ENCODE results near the gene FAM180A. TPM values are rescaled to one million over a fixed set of nuclear protein-coding genes. Genes with fewer than 3 reads are reported as not detected.

Gene FAM180A
- polyA plus RNA-seq, 1 experiment: 5.5 TPM

GRCh38 chr7:135753616-135754413 is 5.2 kb upstream of the FAM180A start:
- DNase-seq (ENCODE audit: low read depth, low spot score): no peak
- CTCF ChIA-PET: interaction anchor here (0.5 kb wide), 1 partner anchor 236 kb away, joined by 3 read pairs; no protein-coding TSS in a partner anchor
- 0 out of 2 replicates have a peak, but pooled peaks cover 4% of the 10 kb centered on the region for H3K9me3 ChIP-seq (ENCODE audit: control insufficient read depth, insufficient read depth, low read length)
- TF ChIP-seq CTCF (IDR thresholded peaks at IDR 0.05; ENCODE audit: low read depth, low read length): no peak
- no peak overlapping the region for H3K4me3 ChIP-seq (ENCODE audit: low read depth, low read length)
- H3K27ac ChIP-seq (ENCODE audit: low read depth, low read length): no peak overlapping the region
- no peaks in the 10 kb centered on the region for H3K27me3 ChIP-seq (ENCODE audit: control insufficient read depth, insufficient read depth, low read length)
- POLR2A ChIA-PET: no interaction called here

DNA sequence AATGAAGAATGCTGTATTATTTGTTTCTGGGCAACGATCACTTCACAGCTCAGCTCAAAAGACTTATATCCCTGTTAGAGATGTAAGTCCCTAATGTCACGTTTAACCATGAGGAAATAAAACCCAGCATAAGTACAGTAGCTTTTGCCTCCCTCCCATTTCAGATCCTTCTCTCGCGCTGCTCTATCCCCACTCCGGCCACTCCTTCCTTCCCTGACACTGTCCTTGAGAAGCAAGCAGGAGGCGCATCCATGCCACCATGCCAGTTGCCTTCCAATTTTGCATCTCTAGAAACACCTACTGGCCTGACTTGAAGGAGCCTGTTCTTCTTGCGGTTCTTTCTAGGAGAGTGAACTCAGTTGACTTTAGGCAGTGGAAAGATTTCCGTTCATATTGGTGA is 1.2 kb downstream of the FAM180A start:
- H3K27me3 ChIP-seq (ENCODE audit: control insufficient read depth, insufficient read depth, low read length): no peaks in the 10 kb centered on the region
- peak overlapping the region; percentile 58 for H3K4me3 ChIP-seq (ENCODE audit: low read depth, low read length)
- H3K9me3 ChIP-seq (ENCODE audit: control insufficient read depth, insufficient read depth, low read length): no peaks in the 10 kb centered on the region
- no peak for DNase-seq (ENCODE audit: low read depth, low spot score)
- no peak overlapping the region for H3K27ac ChIP-seq (ENCODE audit: low read depth, low read length)
- TF ChIP-seq CTCF (IDR thresholded peaks at IDR 0.05; ENCODE audit: low read depth, low read length): no peak
- CTCF ChIA-PET: interaction anchor here (0.5 kb wide), 1 partner anchor 17 kb away, joined by 7 read pairs; no protein-coding TSS in a partner anchor
- POLR2A ChIA-PET: no interaction called here

DNA sequence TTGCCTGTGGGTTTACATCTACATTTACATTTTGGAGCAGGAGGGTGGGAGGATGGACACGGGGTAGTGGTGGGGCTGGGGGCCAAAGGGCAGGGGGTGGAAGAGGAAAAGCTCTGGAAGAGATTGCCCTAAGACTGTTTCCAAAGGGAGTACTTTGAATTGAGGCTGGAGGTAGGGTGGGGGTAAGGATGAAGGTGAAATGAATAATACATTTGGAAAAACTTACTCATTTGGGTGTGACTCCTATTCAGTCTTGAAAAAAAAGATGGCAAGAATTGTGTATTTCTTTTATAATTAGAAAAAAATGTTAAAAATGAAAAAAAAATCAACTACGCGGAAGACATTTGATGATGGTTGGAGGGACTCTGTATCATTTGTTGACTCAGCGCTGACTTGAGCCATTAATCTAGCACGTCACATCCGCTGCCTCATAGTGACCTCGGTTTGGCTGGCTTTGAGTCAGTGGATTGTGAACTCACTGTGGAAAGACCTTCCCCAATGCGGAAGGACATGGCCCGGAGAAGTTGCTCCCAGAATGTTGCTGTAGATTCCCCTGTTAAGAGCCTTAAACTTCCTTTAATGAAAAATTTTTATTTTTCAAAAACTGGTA is 2.8 kb downstream of the FAM180A start:
- H3K27me3 ChIP-seq (ENCODE audit: control insufficient read depth, insufficient read depth, low read length): no peaks in the 10 kb centered on the region
- peak; percentile 86 for DNase-seq (ENCODE audit: low read depth, low spot score)
- no peaks in the 10 kb centered on the region for H3K9me3 ChIP-seq (ENCODE audit: control insufficient read depth, insufficient read depth, low read length)
- no peak for TF ChIP-seq CTCF (IDR thresholded peaks at IDR 0.05; ENCODE audit: low read depth, low read length)
- ChIA-PET POLR2A (interaction anchor here (0.9 to 1.0 kb wide), 2 partner anchors 16 to 83 kb away, joined by 3 read pairs; partner anchors contain the start of gene STMP1), CTCF (interaction anchor here (0.9 to 1.5 kb wide), 5 partner anchors 8 to 265 kb away, joined by 3 to 5 read pairs (median 3); no protein-coding TSS in a partner anchor)
- peak overlapping the region; percentile 20; the same call in 1 of the 2 replicates for H3K4me3 ChIP-seq (ENCODE audit: low read depth, low read length)
- H3K27ac ChIP-seq (ENCODE audit: low read depth, low read length): peak overlapping the region; percentile 90

DNA sequence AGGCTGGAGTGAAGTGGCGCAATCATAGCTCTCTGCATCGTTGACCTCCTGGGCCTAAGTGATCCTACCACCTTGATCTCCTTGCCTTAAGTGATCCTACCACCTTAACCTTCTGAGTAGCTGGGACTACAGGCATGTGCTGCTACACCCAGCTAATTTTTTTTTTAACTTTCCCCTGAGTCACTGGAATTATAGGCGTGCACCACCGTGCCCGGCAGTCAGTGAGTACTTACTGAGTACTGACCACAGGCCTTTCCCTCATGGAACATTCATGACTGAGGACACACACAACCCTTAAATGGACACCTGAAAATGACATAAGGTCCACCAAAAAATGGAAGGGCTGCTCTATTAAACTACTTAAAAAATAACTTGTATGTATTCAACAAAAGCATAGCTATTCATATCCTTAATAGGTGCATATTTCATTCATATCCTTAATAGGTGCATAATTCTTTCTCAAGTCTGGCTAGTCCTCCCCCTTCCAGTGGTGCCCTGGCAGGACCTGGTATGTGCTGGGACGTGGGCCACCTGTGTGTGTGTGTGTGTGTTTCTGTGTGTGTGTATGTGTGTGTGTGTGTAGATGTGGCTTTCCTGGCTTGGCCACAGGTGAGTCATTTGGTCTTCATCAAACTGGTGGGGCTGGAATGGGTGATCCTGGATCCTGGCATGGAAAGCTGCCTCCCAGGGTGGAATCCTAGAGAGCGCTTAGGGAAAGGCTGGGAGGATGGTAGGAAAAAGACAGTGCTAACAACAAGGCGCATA is 3.5 kb downstream of the FAM180A start:
- POLR2A ChIA-PET: interaction anchor here (0.6 to 1.1 kb wide), 3 partner anchors 17 to 31 kb away, joined by 3 to 4 read pairs (median 3); no protein-coding TSS in a partner anchor
- TF ChIP-seq CTCF (IDR thresholded peaks at IDR 0.05; ENCODE audit: low read depth, low read length): no peak
- CTCF ChIA-PET: interaction anchor here (0.6 to 1.7 kb wide), 6 partner anchors 35 to 266 kb away, joined by 3 to 8 read pairs (median 4); no protein-coding TSS in a partner anchor
- H3K9me3 ChIP-seq (ENCODE audit: control insufficient read depth, insufficient read depth, low read length): no peaks in the 10 kb centered on the region
- no peak overlapping the region for H3K4me3 ChIP-seq (ENCODE audit: low read depth, low read length)
- H3K27me3 ChIP-seq (ENCODE audit: control insufficient read depth, insufficient read depth, low read length): no peaks in the 10 kb centered on the region
- H3K27ac ChIP-seq (ENCODE audit: low read depth, low read length): peak overlapping the region; percentile 90
- DNase-seq (ENCODE audit: low read depth, low spot score): peak; percentile 29
